HG02970 (cell line): Measurements from ENCODE around the gene RPS6KA2.

ENCODE experiments used
- ATAC-seq: cut with Tn5 transposase; IDR thresholded peaks from one replicate; pipeline ENCODE4 v1.9.1; 2021; ENCODE audit warnings: mild to moderate bottlenecking, moderate library complexity, moderate number of reproducible peaks; ENCODE audit not compliant: unreplicated experiment, low FRiP score

Gene RPS6KA2

DNA sequence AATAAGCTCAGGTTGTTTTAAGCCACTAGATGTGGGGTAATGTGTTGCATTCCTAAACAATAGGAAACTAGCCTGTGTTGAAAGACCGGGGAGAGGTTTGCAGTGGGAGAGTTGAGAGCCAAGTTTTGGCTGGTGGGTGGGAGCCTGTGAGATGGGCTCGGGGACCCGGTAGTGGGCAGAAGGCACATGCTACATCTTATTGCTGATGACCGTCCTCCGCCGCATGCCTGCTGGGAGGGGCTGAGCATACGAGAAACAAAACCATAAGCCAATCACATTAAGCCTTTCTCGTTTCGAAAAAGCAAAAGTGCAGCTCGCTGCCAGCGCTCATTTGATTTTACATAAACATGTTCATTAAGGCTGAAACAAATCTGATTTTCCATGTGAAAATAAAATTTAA lies 186.9 kb downstream of the RPS6KA2 start:
- ATAC-seq: no peak

- no peak for ATAC-seq
Measured at GRCh38 chr6:166439366-166440091, 187.5 kb downstream of the RPS6KA2 start.

GRCh38 chr6:166438211-166438861 lies 188.7 kb downstream of the RPS6KA2 start:
- no peak for ATAC-seq

GRCh38 chr6:166437661-166438060 lies 189.4 kb downstream of the RPS6KA2 start:
- no peak for ATAC-seq

GRCh38 chr6:166436195-166437139 lies 190.6 kb downstream of the RPS6KA2 start:
- ATAC-seq: no peak

DNA sequence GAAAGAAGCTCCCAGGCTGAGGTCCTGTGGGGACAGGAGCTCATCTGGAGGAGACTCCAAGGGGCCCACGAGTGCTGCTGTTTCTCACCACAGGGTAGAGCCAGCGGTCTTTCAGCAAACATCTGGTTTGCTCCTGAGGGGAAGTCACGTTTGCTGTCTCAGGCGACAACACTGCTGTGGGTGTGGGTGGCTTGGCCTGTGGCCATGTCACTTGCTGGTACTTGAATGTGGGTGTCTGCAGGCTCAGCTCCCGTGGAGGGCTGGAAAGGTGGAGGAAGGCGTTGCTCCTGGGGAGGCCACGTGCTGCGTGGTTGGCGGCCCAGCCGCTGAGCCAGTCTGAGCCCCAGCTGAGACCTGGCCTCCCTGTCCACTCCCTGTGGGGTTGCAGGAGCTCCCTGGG lies 191.5 kb downstream of the RPS6KA2 start:
- no peak for ATAC-seq

GRCh38 chr6:166434336-166434735 lies 192.7 kb downstream of the RPS6KA2 start:
- ATAC-seq: no peak

DNA sequence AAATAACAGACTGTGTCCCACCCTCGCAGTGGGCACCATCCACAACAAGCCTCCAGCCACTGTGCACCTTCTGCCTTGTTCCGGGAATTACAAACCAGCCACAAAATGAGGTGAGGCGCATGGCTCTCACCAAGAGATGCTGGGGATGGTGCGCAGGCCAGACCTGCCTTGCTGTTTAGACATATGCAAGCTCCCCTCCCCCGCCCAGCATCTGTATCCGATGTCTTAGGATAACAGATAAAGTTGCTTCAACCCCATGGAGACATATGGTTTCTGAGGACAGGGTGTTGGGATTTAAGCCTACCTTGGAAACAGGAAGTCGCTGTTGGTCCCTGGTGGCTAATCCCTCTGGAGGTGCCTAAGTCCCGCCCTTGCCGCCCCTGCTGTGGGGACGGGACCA lies 194.0 kb downstream of the RPS6KA2 start:
- no peak for ATAC-seq

DNA sequence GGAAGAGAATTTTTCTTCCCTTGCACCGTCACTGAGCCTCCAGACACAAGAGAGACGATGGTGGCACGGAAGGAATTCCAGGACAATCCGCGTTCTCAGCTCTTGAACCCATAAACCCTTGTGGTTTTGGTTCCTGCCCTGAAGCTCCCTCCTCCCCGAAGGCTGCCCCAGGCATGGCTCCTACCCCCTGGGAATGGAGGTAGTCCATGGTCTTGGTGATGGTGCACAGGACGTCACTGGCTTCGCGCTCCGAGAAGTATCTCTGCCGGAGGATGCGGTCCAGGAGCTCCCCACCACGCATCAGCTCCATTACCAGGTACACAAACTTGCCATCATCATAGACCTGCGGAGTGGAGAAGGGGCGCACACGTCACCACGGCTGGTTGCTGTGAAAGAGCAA lies 196.8 kb downstream of the RPS6KA2 start:
- no peak for ATAC-seq

GRCh38 chr6:166424431-166424830 lies 202.6 kb downstream of the RPS6KA2 start:
- no peak for ATAC-seq

GRCh38 chr6:166423781-166424180 lies 203.3 kb downstream of the RPS6KA2 start:
- ATAC-seq: no peak

GRCh38 chr6:166423051-166423745 lies 203.9 kb downstream of the RPS6KA2 start:
- no peak for ATAC-seq

DNA sequence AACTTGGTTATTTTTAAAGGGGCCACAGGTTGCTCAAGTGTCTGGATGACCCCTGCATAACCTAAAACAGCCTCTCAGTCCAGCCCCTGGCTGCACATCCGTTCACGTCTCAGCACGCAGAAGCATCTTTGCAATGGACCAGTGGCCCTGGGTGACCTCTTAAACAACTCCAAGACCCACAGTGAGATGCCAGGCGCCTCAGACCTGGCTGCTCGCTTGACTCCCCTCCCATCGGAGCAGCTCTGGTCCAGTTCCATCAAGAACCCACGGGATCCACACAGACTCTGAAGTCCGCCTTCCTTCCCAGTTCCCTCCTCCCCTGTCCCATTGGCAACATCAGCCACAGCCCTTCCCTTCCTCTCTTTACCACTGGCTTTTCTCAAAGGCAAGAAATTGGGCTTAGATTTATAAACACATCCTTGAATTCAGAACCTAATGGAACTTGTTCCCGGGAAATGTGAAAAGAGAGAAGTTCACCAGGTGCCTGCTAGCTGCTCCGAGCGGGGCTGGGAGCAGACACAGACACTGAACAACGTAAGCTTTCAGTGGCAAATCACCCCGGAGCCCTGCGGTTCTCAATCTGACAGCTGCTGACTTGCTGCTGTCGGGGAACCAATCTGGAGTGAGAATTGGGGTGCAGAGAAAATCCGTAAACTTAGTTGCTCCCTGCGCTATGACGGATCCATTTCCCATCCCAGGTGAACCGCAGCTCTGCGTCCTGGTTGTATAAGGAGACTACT lies 204.7 kb downstream of the RPS6KA2 start:
- no peak for ATAC-seq

DNA sequence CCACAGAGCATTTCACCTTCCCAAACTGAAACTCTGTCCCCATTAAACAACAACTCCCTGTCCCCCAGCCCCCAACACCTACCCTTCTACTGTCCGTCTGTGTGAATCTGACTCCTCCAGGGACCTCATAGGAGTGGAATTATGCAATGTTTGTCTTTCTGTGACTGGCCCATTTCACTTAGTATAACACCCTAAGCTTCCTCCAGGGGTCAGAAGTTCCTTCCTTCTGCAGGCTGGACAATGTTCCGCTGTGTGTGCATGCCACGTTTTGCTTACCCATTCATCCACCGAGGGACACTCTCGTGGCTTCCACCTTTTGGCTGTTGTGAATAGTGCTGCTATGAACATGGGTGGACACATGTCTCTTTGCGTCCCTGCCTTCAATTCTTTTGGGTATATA lies 206.7 kb downstream of the RPS6KA2 start:
- ATAC-seq: no peak

DNA sequence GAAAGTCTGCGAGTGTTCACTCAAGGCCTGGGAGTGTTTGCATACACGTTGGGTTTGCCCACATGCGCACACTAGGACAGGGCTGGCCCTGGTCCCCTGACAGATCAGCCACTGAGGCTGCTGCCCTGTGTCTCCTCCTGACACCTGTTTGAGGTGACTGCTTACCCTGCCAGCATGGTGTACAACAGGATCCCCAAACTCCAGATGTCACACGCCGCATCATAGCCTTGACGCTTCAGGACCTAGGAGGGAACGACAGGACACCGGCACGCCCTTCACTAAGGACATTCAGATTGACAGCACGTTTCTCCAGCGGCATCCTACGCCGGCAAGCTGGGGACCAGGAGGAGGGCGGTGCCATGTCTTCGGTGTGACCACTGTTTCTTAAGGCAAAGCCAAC lies 207.3 kb downstream of the RPS6KA2 start:
- no peak for ATAC-seq

GRCh38 chr6:166419286-166419685 lies 207.8 kb downstream of the RPS6KA2 start:
- ATAC-seq: peak; percentile 90

DNA sequence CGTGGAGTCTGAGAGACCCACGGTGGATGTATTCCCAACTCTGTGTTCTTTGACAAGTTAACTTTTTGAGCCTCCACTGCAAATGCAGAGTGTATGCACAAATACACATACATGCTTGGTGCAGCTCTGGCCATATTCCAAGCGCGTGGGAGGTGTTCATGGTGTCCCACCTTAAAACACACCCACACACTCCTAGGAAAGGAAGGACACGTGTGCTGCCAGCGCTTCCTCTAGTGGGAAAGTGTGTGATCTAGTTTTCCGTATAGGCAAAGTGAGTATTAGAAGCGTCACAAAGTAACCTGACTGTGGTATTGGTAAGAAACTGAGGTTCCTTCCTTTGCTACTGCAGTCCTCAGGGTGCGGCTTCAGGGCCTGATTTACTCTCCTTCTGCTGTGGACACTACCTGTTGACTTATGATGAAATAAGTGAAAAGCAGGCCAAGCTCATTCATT lies 208.3 kb downstream of the RPS6KA2 start:
- no peak for ATAC-seq

DNA sequence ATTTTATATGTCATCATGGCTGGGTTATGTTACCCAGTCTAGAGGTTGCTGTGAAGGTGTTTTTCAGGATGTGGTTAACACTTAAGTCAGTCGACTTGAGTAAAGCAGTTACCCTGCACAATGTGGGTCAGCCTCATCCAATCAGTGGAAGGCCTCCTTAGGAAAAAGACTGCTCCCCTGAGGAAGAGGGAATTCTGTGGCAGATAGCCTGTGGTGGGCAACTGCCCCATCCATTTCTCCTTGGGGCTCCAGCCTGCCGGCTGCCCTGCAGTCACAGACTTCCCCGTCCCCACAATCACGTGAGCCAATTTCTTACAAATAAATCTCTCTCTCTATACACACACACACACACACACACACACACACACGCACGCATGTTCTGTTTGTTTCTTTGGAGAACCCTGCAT lies 209.8 kb downstream of the RPS6KA2 start:
- no peak for ATAC-seq

DNA sequence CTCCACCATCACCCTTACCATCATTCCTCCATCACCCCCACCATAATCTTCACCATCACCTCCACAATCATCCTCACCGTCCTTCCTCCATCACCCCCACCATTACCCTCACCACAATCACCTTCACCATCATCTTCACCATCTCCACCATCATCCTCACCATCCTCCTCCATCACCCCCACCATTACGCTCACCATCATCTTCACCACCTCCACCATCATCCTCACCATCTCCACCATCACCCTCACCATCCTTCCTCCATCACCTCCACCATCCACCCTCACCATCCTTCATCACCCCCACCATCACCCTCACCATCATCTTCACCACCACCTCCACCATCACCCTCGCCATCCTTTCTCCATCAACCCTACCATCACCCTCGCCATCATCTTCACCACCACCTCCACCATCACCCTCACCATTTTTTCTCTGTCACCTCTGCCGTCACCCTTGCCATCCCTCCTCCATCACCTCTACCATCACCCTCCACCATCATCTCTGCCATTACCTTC lies 211.2 kb downstream of the RPS6KA2 start:
- ATAC-seq: no peak

- no peak for ATAC-seq
Measured at GRCh38 chr6:166415306-166415705, 211.7 kb downstream of the RPS6KA2 start.
